T-helper 1 cell (primary cell): Measurements from ENCODE around the gene CYTH2.

Source experiments
- DNase-seq, 5 donors: peaks; one replicate each; pipeline ENCODE4 v3.0.0-alpha.2; 2012 to 2020
- total RNA-seq, 4 donors: gene quantifications; one replicate each; lab custom pipeline; 2026; lab: John Stamatoyannopoulos, UW

CYTH2 gene
- 52.0 to 65.4 (median 63.5) reads per million in 4 donors for total RNA-seq

- peak; percentile 53 to 71 (median 58) for DNase-seq
Observed at GRCh38 chr19:48469289-48469881, at the start of gene CYTH2. Gene CYTH2 (plus strand): TSS chr19:48469369. CDS start chr19:48469508, 139 bp downstream.

- no peak for DNase-seq
Observed at GRCh38 chr19:48421548-48421947, 47.6 kb upstream of the CYTH2 start.

GRCh38 chr19:48424694-48425219 is 44.4 kb upstream of the CYTH2 start:
- DNase-seq, result no peak

- DNase-seq, result no peak
Observed at GRCh38 chr19:48428670-48429069, 40.5 kb upstream of the CYTH2 start.

- no peak for DNase-seq
Observed at GRCh38 chr19:48433337-48433736, 35.8 kb upstream of the CYTH2 start.

GRCh38 chr19:48436586-48436985 is 32.6 kb upstream of the CYTH2 start:
- no peak for DNase-seq

GRCh38 chr19:48441360-48442050 is 27.7 kb upstream of the CYTH2 start:
- DNase-seq, result no peak

- DNase-seq, result no peak
Observed at GRCh38 chr19:48442116-48443035, 26.8 kb upstream of the CYTH2 start.

- DNase-seq, result no peak
Observed at GRCh38 chr19:48443256-48443655, 25.9 kb upstream of the CYTH2 start.

- DNase-seq, result no peak
Observed at GRCh38 chr19:48443731-48444128, 25.4 kb upstream of the CYTH2 start.

GRCh38 chr19:48444129-48444935 is 24.8 kb upstream of the CYTH2 start:
- DNase-seq, result no peak

GRCh38 chr19:48444936-48445200 is 24.3 kb upstream of the CYTH2 start:
- no peak for DNase-seq

GRCh38 chr19:48445256-48445605 is 23.9 kb upstream of the CYTH2 start:
- DNase-seq, result peak in 1 of 5 donors; percentile 22

GRCh38 chr19:48445606-48446481 is 23.3 kb upstream of the CYTH2 start, which contains the start of gene GRWD1:
Gene GRWD1 (plus strand): TSS chr19:48445983. CDS start chr19:48446006, 23 bp downstream.
- peak; percentile 88 to 97 (median 94) for DNase-seq

GRCh38 chr19:48446579-48446978 is 22.6 kb upstream of the CYTH2 start:
- no peak for DNase-seq

- DNase-seq, result no peak
Observed at GRCh38 chr19:48448563-48448962, 20.6 kb upstream of the CYTH2 start.

GRCh38 chr19:48450441-48450840 is 18.7 kb upstream of the CYTH2 start:
- DNase-seq, result no peak

- DNase-seq, result no peak
Observed at GRCh38 chr19:48450863-48451262, 18.3 kb upstream of the CYTH2 start.

- DNase-seq, result no peak
Observed at GRCh38 chr19:48451624-48452023, 17.5 kb upstream of the CYTH2 start.

- no peak for DNase-seq
Observed at GRCh38 chr19:48452289-48453190, 16.6 kb upstream of the CYTH2 start.
